GM06990 (cell line): ENCODE data around the gene FAR2.

Experiments
- DNase-seq: peaks from one replicate; pipeline ENCODE4 v3.0.0-alpha.2; 2011; ENCODE audit not compliant: insufficient read length; ENCODE audit errors: extremely low read depth
- H3K27me3 ChIP-seq: replicated peaks from 2 replicates; pipeline ENCODE4 v1.6.0; 2011; ENCODE audit warnings: low read length; ENCODE audit not compliant: control insufficient read depth, insufficient read depth
- H3K36me3 ChIP-seq: 2 replicates; pipeline ENCODE4 v1.5.1; 2011; ENCODE audit warnings: low read length; ENCODE audit not compliant: control insufficient read depth, insufficient read depth
- H3K4me3 ChIP-seq: replicated peaks from 2 replicates; pipeline ENCODE4 v1.5.1; 2011; ENCODE audit warnings: low read depth, mild to moderate bottlenecking, control low read depth, low read length
- CTCF ChIP-seq: IDR thresholded peaks from 2 replicates; pipeline ENCODE4 v1.5.1; 2011; ENCODE audit warnings: low read length, control low read depth, mild to moderate bottlenecking, inconsistent platforms; ENCODE audit not compliant: insufficient read depth, poor library complexity, severe bottlenecking

FAR2 gene

GRCh38 chr12:29187756-29188155 lies 38.7 kb downstream of the FAR2 start:
- H3K27me3 ChIP-seq: no peaks in the 10 kb centered on the region
- no peak for TF ChIP-seq CTCF
- no peak for DNase-seq
- no peak overlapping the region for H3K4me3 ChIP-seq
- no peaks in the 10 kb centered on the region for H3K36me3 ChIP-seq

- no peaks in the 10 kb centered on the region for H3K36me3 ChIP-seq
- H3K27me3 ChIP-seq: no peaks in the 10 kb centered on the region
- no peak for TF ChIP-seq CTCF
- no peak for DNase-seq
- H3K4me3 ChIP-seq: no peak overlapping the region
These were observed 42.3 kb downstream of the FAR2 start for GRCh38 chr12:29191267-29191850.

GRCh38 chr12:29198901-29199300 lies 49.8 kb downstream of the FAR2 start:
- Histone ChIP-seq H3K36me3 (no peaks in the 10 kb centered on the region), H3K4me3 (no peak overlapping the region), H3K27me3 (no peaks in the 10 kb centered on the region)
- no peak for TF ChIP-seq CTCF
- no peak for DNase-seq

GRCh38 chr12:29200586-29200985 lies 51.5 kb downstream of the FAR2 start:
- no peaks in the 10 kb centered on the region for H3K27me3 ChIP-seq
- H3K4me3 ChIP-seq: no peak overlapping the region
- H3K36me3 ChIP-seq: no peaks in the 10 kb centered on the region
- DNase-seq: no peak
- no peak for TF ChIP-seq CTCF

- Histone ChIP-seq H3K27me3 (no peaks in the 10 kb centered on the region), H3K36me3 (no peaks in the 10 kb centered on the region), H3K4me3 (no peak overlapping the region)
- DNase-seq: no peak
- no peak for TF ChIP-seq CTCF
These were observed 52.2 kb downstream of the FAR2 start for GRCh38 chr12:29201296-29201695.

- no peaks in the 10 kb centered on the region for H3K27me3 ChIP-seq
- H3K36me3 ChIP-seq: no peaks in the 10 kb centered on the region
- H3K4me3 ChIP-seq: no peak overlapping the region
- TF ChIP-seq CTCF: no peak
- no peak for DNase-seq
These were observed 52.7 kb downstream of the FAR2 start for GRCh38 chr12:29201746-29202145.
